Measurements from ENCODE around the gene PHACTR1. TPM values are rescaled to one million over a fixed set of nuclear protein-coding genes. Genes with fewer than 3 reads are reported as not detected.

PHACTR1 gene
- total RNA-seq, 2 experiments from 2014 or later = 0.79 to 1.5 TPM

GRCh38 chr6:13336553-13336952 is 620.0 kb downstream of the PHACTR1 start:
- POLR2A ChIA-PET = interaction anchor here (0.6 to 1.4 kb wide), 2 partner anchors 238 to 247 kb away, joined by 5 to 10 read pairs; partner anchors contain the start of gene SIRT5
- Mint-ChIP-seq H3K36me3 (peaks cover 2% of the 10 kb centered on the region), H3K4me3 (no peak overlapping the region), H3K4me1 (peaks cover 29% of the 10 kb centered on the region), H3K27me3 (peaks cover 6% of the 10 kb centered on the region), H3K9me3 (no peaks in the 10 kb centered on the region), H3K27ac (peak overlapping the region; percentile 3)
- ATAC-seq (ENCODE audit: low read depth) (peak; percentile 63), DNase-seq (peak; percentile 81)

GRCh38 chr6:13338038-13338437 is 621.5 kb downstream of the PHACTR1 start:
- POLR2A ChIA-PET = interaction anchor here (0.7 to 2.9 kb wide), 6 partner anchors 10 to 237 kb away, joined by 3 to 16 read pairs (median 6); partner anchors contain the start of genes SIRT5 and TBC1D7
- ATAC-seq (ENCODE audit: low read depth) (peak; percentile 19), DNase-seq (no peak)
- Mint-ChIP-seq H3K9me3 (peaks cover 3% of the 10 kb centered on the region), H3K27me3 (peaks cover 6% of the 10 kb centered on the region), H3K27ac (peak overlapping the region; percentile 65), H3K4me3 (no peak overlapping the region), H3K4me1 (peaks cover 29% of the 10 kb centered on the region), H3K36me3 (peaks cover 4% of the 10 kb centered on the region)
